IMR-90 (cell line): Measurements from ENCODE around the gene HTN3. TPM values are rescaled to one million over a fixed set of nuclear protein-coding genes. Genes with fewer than 3 reads are reported as not detected.

Source experiments
- ATAC-seq: fragments of 200-7000 bp; cut with Tn5 transposase; 2 replicates; pipeline ENCODE4 v1.9.1; 2020; ENCODE audit warnings: low read depth, mild to moderate bottlenecking, moderate library complexity
- BruUV-seq: library from RNA; stranded (reverse); fragments of 400-500 nt; replicated peaks from 2 replicates; lab custom pipeline; 2021; lab: Mats Ljungman, UMichigan
- CTCF ChIA-PET: fragments of 300-600 bp; formaldehyde crosslinking; extraction: SDS; loops from one replicate; lab custom pipeline; 2021; ENCODE audit warnings: antibody characterized with exemption; lab: Yijun Ruan, JAX
- POLR2A ChIA-PET: fragments of 300-600 bp; sonication (Branson Sonifier 250); formaldehyde crosslinking; loops from one replicate; lab custom pipeline; 2022; ENCODE audit warnings: antibody characterized with exemption; ENCODE audit not compliant: unreplicated experiment; lab: Charles Lee
- DNase-seq: peaks from one replicate; pipeline ENCODE4 v3.0.0; 2013
- H2AFZ ChIP-seq: replicated peaks from 2 replicates; pipeline ENCODE3; 2013; ENCODE audit warnings: low read length, mild to moderate bottlenecking; ENCODE audit not compliant: poor library complexity
- H2AK5ac ChIP-seq: 2 replicates; pipeline ENCODE4 v1.6.1; 2013; ENCODE audit warnings: low read depth, low read length, inconsistent platforms
- H2AK9ac ChIP-seq: replicated peaks from 2 replicates; pipeline ENCODE3; 2013; ENCODE audit warnings: mild to moderate bottlenecking, low read depth, low read length, moderate library complexity; ENCODE audit not compliant: poor library complexity
- H2BK120ac ChIP-seq: 2 replicates; pipeline ENCODE4 v1.6.1; 2013; ENCODE audit warnings: low read depth, low read length, inconsistent platforms
- H2BK15ac ChIP-seq: 3 replicates; pipeline ENCODE4 v1.6.1; 2013; ENCODE audit warnings: low read depth, low read length, inconsistent platforms
- H2BK20ac ChIP-seq: 2 replicates; pipeline ENCODE4 v1.6.1; 2013; ENCODE audit warnings: low read depth, mild to moderate bottlenecking, inconsistent platforms, low read length, moderate library complexity
- H2BK5ac ChIP-seq: 2 replicates; pipeline ENCODE4 v1.6.1; 2013; ENCODE audit warnings: mild to moderate bottlenecking, low read depth, low read length, inconsistent platforms; ENCODE audit not compliant: poor library complexity, severe bottlenecking
- H3K14ac ChIP-seq: replicated peaks from 2 replicates; pipeline ENCODE4 v1.6.1; 2013; ENCODE audit warnings: low read depth, low read length, inconsistent platforms
- H3K18ac ChIP-seq: 2 replicates; pipeline ENCODE4 v1.6.1; 2013; ENCODE audit warnings: low read depth, low read length, control low read depth
- H3K23ac ChIP-seq: 2 replicates; pipeline ENCODE4 v1.6.1; 2013; ENCODE audit warnings: low read depth, low read length, inconsistent platforms
- H3K27ac ChIP-seq: 2 replicates; pipeline ENCODE4 v1.5.1; 2013; ENCODE audit warnings: mild to moderate bottlenecking, control low read depth, low read length; ENCODE audit not compliant: insufficient read depth
- H3K27me3 ChIP-seq: 2 replicates; pipeline ENCODE4 v1.6.1; 2013; ENCODE audit warnings: low read length; ENCODE audit not compliant: control insufficient read depth, insufficient read depth
- H3K36me3 ChIP-seq: 2 replicates; pipeline ENCODE4 v1.6.1; 2013; ENCODE audit warnings: low read length, mixed read lengths; ENCODE audit not compliant: control insufficient read depth, insufficient read depth
- H3K4ac ChIP-seq: 2 replicates; pipeline ENCODE4 v1.6.1; 2013; ENCODE audit warnings: low read depth, low read length, inconsistent platforms
- H3K4me1 ChIP-seq: 2 replicates; pipeline ENCODE4 v1.6.1; 2013; ENCODE audit warnings: low read length, mixed read lengths; ENCODE audit not compliant: control insufficient read depth, insufficient read depth
- H3K4me2 ChIP-seq: 2 replicates; pipeline ENCODE4 v1.6.1; 2013; ENCODE audit warnings: low read depth, mild to moderate bottlenecking, control low read depth, low read length, moderate library complexity
- H3K4me3 ChIP-seq: 2 replicates; pipeline ENCODE4 v1.5.1; 2013; ENCODE audit warnings: low read depth, mild to moderate bottlenecking, control low read depth, low read length, moderate library complexity; ENCODE audit not compliant: insufficient read depth
- H3K56ac ChIP-seq: 2 replicates; pipeline ENCODE4 v1.6.1; 2013; ENCODE audit warnings: low read length, inconsistent platforms; ENCODE audit not compliant: insufficient read depth; ENCODE audit errors: extremely low read depth
- H3K79me1 ChIP-seq, 2 experiments: 2 replicates each; pipeline ENCODE4 v1.6.1; 2013; ENCODE audit warnings: low read length in 2 of 2, inconsistent platforms in 1 of 2, low read depth in 1 of 2
- H3K9ac ChIP-seq: 2 replicates; pipeline ENCODE4 v1.6.1; 2013; ENCODE audit warnings: low read depth, low read length, control low read depth
- H3K9me1 ChIP-seq: 2 replicates; pipeline ENCODE4 v1.6.1; 2013; ENCODE audit warnings: low read length, inconsistent platforms; ENCODE audit not compliant: insufficient read depth
- H3K9me3 ChIP-seq: 2 replicates; pipeline ENCODE4 v1.6.1; 2013; ENCODE audit warnings: low read length; ENCODE audit not compliant: control insufficient read depth, insufficient read depth
- H4K20me1 ChIP-seq: 2 replicates; pipeline ENCODE4 v1.6.1; 2013; ENCODE audit warnings: low read length, inconsistent platforms; ENCODE audit not compliant: insufficient read depth
- H4K5ac ChIP-seq: 2 replicates; pipeline ENCODE4 v1.6.1; 2013; ENCODE audit warnings: mild to moderate bottlenecking, low read depth, low read length, control low read depth
- H4K8ac ChIP-seq, 2 experiments: 2 replicates each; pipeline ENCODE4 v1.6.1; 2013; ENCODE audit warnings: low read depth in 2 of 2, low read length in 2 of 2, control low read depth in 1 of 2, inconsistent platforms in 1 of 2
- H4K91ac ChIP-seq: 2 replicates; pipeline ENCODE4 v1.6.1; 2013; ENCODE audit warnings: low read depth, low read length, inconsistent platforms; ENCODE audit not compliant: insufficient read depth
- RAD21 ChIP-seq: IDR thresholded peaks from 2 replicates; pipeline ENCODE4 v1.6.1; 2012; ENCODE audit warnings: low read length, improper control_type of control experiment
- RFX5 ChIP-seq: IDR thresholded peaks from 2 replicates; pipeline ENCODE4 v1.8.0; 2012; ENCODE audit warnings: low read depth, mild to moderate bottlenecking, low read length, moderate library complexity
- USF2 ChIP-seq: fragments of 150-350 bp; IDR thresholded peaks from 2 replicates; pipeline ENCODE4 v1.6.1; 2017; ENCODE audit warnings: mild to moderate bottlenecking, antibody characterized with exemption, low read length, low read depth
- WGBS, 2 experiments: methylation state at CpG; one replicate each; pipeline versions ENCODE4 v1.1.5 to v1.1.7; 2013; ENCODE audit warnings: missing lambda C conversion rate in 2 of 2; ENCODE audit not compliant: insufficient read length in 1 of 2; ENCODE audit errors: extremely low coverage in 2 of 2; 5-methylcytosine and 5-hydroxymethylcytosine counted together
- dilution Hi-C: fragments of 300-500 bp; cut with HindIII; formaldehyde crosslinking; loops from one replicate; pipeline ENCODE4 v1.14.3; 2018; ENCODE audit warnings: low sequenced_read_pairs; ENCODE audit not compliant: unreplicated experiment
- in situ Hi-C: fragments of 300-500 bp; cut with MboI; formaldehyde crosslinking; loops from 3 replicates; pipeline ENCODE4 v1.14.3; 2019; ENCODE audit warnings: low sequenced_read_pairs, inconsistent platforms, mixed read lengths
- intact Hi-C: fragments of 100-400 bp; cut with micrococcal nuclease; formaldehyde crosslinking; loops from 2 replicates; pipeline ENCODE4 v1.10.0; 2022
- polyA plus RNA-seq, 3 experiments: library from polyadenylated mRNA; depleted of rRNA; stranded (reverse); fragments of >200 nt; gene quantifications; 2 replicates each; pipeline ENCODE4 v1.2.3, GENCODE V29; 2012; ENCODE audit warnings: low replicate concordance in 1 of 3
- total RNA-seq: library from RNA; depleted of rRNA; stranded (reverse); fragments of >200 nt; gene quantifications from 2 replicates; pipeline ENCODE4 v1.2.3, GENCODE V29; 2012

HTN3 gene
- total and polyA plus RNA-seq, 2 of the 4 experiments (the other 2 are of a cell fraction): not detected

DNA sequence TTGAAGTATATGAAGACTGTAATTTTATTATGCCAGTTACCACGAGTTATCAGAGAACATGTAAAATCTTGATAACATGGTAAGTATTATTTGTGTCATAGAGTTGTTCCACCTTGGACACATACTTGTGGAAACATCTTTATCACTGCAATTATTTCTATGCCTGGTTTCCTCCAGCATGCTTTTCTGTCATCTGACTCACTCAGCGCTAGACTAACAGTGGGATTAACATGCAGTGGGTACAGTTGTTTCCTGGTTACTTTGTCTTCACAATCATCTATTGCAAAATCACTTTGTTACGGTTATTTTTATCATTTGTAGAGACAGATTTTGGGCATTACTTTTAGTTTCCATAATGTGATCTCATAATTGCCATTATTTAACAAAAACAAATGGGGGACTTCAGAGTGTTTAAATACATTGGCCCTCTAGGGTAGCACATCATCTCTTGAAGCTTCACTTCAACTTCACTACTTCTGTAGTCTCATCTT is 32.7 kb upstream of the HTN3 start, which contains the start of gene STATH:
Gene STATH, plus strand, starts transcription at position 441 of the 491 bp plus-strand sequence. CDS start 2,472 bp downstream, outside the sequence.
- H3K4me3 ChIP-seq: no peak within 1 kb of the TSS
- no peaks in the 10 kb centered on the region for H3K9me3 ChIP-seq
- no peak for ATAC-seq
- H3K56ac ChIP-seq: no peak within 1 kb of the TSS
- no peak within 1 kb of the TSS for H3K18ac ChIP-seq
- no peak within 1 kb of the TSS for H2AK5ac ChIP-seq
- no peaks in the 10 kb centered on the region for H4K20me1 ChIP-seq
- H3K27ac ChIP-seq: no peak within 1 kb of the TSS
- no peaks in the 10 kb centered on the region for H3K4me1 ChIP-seq
- no peak within 1 kb of the TSS for H2AFZ ChIP-seq
- TF ChIP-seq USF2 (no peak), RFX5 (no peak), RAD21 (no peak)
- H3K9ac ChIP-seq: no peak within 1 kb of the TSS
- ChIA-PET POLR2A (no interaction called here), CTCF (no interaction called here)
- H3K27me3 ChIP-seq: no peaks in the 10 kb centered on the region
- no peaks in the 10 kb centered on the region for H3K9me1 ChIP-seq
- H3K79me1 ChIP-seq: no peaks in the 10 kb centered on the region
- H2AK9ac ChIP-seq: no peak within 1 kb of the TSS
- no peak within 1 kb of the TSS for H3K4me2 ChIP-seq
- H3K4ac ChIP-seq: no peak within 1 kb of the TSS
- H3K14ac ChIP-seq: no peak within 1 kb of the TSS
- no peaks in the 10 kb centered on the region for H3K36me3 ChIP-seq
- H4K5ac ChIP-seq: no peak within 1 kb of the TSS
- no peak within 1 kb of the TSS for H4K8ac ChIP-seq
- in situ Hi-C loops: no loop called here
- no TSS peak for BruUV-seq
- H2BK20ac ChIP-seq: no peak within 1 kb of the TSS
- no CpG with 5 or more reads among the region's 3 CpGs for WGBS, 2 experiments
- dilution Hi-C loops: no loop called here
- no peak within 1 kb of the TSS for H2BK120ac ChIP-seq
- intact Hi-C loops: no loop called here
- no peak within 1 kb of the TSS for H3K23ac ChIP-seq
- H2BK15ac ChIP-seq: no peak within 1 kb of the TSS
- H4K91ac ChIP-seq: no peak within 1 kb of the TSS
- H2BK5ac ChIP-seq: no peak within 1 kb of the TSS
- no peak for DNase-seq
